ENCODE results near the gene MYO9B. TPM values are rescaled to one million over a fixed set of nuclear protein-coding genes. Genes with fewer than 3 reads are reported as not detected.
A peak's percentile ranks its signal among the peaks of the same experiment; 100 is the strongest.
"Not testable (repeated sequence)": the region's sequence is repeated elsewhere in the genome, so short reads cannot be mapped to it uniquely, and the experiment has no call there.

The MYO9B gene
- total and polyA plus RNA-seq, 4 donors: 27.9 to 124 (median 68.8) TPM

DNA sequence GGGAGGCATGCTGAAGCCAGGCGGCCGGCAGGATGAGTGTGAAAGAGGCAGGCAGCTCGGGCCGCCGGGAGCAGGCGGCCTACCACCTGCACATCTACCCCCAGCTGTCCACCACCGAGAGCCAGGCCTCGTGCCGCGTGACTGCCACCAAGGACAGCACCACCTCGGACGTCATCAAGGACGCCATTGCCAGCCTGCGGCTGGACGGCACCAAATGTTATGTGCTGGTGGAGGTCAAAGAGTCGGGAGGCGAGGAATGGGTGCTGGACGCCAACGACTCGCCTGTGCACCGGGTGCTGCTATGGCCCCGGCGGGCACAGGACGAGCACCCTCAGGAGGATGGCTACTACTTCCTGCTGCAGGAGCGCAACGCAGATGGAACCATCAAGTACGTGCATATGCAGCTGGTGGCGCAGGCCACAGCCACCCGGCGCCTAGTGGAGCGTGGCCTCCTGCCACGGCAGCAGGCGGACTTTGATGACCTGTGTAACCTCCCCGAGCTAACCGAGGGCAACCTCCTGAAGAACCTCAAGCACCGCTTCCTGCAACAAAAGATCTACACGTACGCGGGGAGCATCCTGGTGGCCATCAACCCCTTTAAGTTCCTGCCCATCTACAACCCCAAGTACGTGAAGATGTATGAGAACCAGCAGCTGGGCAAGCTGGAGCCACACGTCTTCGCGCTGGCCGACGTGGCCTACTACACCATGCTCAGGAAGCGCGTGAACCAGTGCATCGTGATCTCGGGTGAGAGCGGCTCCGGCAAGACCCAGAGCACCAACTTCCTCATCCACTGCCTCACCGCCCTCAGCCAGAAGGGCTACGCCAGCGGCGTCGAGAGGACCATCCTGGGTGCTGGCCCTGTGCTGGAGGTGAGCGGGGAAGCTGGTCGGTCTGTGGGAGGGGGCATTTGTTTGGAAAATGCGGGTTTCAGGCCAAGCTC lies 26.4 kb downstream of the MYO9B start:
- peaks cover 4% of the 10 kb centered on the region for H3K4me1 ChIP-seq (ENCODE audit: control insufficient read depth, insufficient read depth, low read length)
- H3K27ac ChIP-seq (ENCODE audit: low read depth, low read length): no peak overlapping the region
- H3K9me3 ChIP-seq (ENCODE audit: control insufficient read depth, insufficient read depth, low read length): no peaks in the 10 kb centered on the region
- no peak overlapping the region for H3K4me3 ChIP-seq (ENCODE audit: low read depth, low read length)
- peaks cover 56% of the 10 kb centered on the region for H3K36me3 ChIP-seq (ENCODE audit: control insufficient read depth, insufficient read depth, low read length)
- 97% methylated on average over 47 of the region's 59 CpGs for WGBS (ENCODE audit: insufficient coverage)
- no peak for DNase-seq (ENCODE audit: low read depth in 4 of 6, low spot score in 6 of 6)
- no peaks in the 10 kb centered on the region for H3K27me3 ChIP-seq (ENCODE audit: control insufficient read depth, insufficient read depth, low read length)

DNA sequence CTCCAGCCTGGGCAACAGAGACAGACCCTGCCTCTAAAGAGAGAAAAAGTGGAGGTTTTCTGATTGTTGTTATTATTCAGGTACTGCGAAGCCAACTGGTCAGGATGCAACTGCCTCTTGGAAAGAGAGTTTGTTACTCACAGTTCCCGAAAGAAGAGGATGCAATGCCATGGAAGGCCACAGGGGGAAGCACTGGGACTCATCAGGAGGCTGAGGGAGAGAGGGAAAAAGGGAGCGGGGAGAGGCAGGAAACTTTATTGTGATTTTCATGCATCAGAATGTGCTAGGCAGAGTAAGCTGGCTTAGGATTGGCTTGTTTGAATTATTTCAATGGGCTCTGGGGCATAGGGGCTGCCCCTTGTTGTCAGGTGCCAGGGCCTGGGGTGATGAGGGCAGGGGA lies 27.6 kb downstream of the MYO9B start:
- no peak overlapping the region for H3K4me3 ChIP-seq (ENCODE audit: low read depth, low read length)
- H3K27ac ChIP-seq (ENCODE audit: low read depth, low read length): no peak overlapping the region
- no peak for DNase-seq (ENCODE audit: low read depth in 4 of 6, low spot score in 6 of 6)
- peaks cover 66% of the 10 kb centered on the region for H3K36me3 ChIP-seq (ENCODE audit: control insufficient read depth, insufficient read depth, low read length)
- H3K4me1 ChIP-seq (ENCODE audit: control insufficient read depth, insufficient read depth, low read length): peaks cover 14% of the 10 kb centered on the region
- no peaks in the 10 kb centered on the region for H3K27me3 ChIP-seq (ENCODE audit: control insufficient read depth, insufficient read depth, low read length)
- no peaks in the 10 kb centered on the region for H3K9me3 ChIP-seq (ENCODE audit: control insufficient read depth, insufficient read depth, low read length)
- WGBS (ENCODE audit: insufficient coverage): 80% methylated on average over 3 of the region's 3 CpGs

DNA sequence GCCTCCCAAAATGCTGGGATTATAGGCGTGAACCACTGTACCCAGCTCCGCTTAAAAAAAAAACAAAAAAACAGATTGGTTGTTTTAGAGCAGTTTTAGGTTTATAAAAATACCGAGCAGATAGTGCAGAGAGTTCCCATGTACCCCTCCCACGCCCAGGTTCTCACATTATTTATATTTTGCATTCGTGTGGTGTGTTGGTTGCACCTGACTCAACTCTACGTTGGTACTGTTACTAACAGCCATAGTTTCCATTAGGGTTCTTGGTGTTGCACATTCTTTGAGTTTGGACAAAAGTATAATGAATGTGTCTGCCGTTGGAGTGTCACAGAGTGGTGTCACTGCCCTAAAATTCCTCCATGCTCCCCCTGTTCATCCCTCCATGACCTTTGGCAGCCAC lies 29.1 kb downstream of the MYO9B start:
- Histone ChIP-seq H3K4me1 (ENCODE audit: control insufficient read depth, insufficient read depth, low read length) (peaks cover 15% of the 10 kb centered on the region), H3K9me3 (ENCODE audit: control insufficient read depth, insufficient read depth, low read length) (no peaks in the 10 kb centered on the region), H3K36me3 (ENCODE audit: control insufficient read depth, insufficient read depth, low read length) (peaks cover 69% of the 10 kb centered on the region), H3K4me3 (ENCODE audit: low read depth, low read length) (no peak overlapping the region), H3K27ac (ENCODE audit: low read depth, low read length) (no peak overlapping the region), H3K27me3 (ENCODE audit: control insufficient read depth, insufficient read depth, low read length) (no peaks in the 10 kb centered on the region)
- DNase-seq (ENCODE audit: low read depth in 4 of 6, low spot score in 6 of 6): no peak
- 89% methylated on average over 3 of the region's 7 CpGs for WGBS (ENCODE audit: insufficient coverage)

DNA sequence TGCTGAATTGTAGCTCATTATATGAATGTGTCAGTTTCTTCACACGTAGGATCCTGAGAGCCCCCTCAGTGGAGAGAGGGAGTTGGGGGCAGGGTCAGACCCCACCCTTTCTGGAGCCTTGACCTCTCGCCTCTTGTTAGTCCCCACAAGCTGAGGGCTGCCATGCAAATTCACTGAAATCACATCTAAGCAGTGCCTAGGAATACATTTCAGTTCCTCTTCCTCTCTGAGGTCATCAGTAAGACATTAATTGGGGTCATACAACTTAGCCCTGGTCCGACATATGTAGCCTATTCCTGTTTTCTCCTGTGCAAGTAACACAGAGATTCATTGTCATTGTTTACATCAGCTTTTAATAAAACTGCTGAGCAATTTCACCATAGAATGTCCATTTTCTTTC lies 30.0 kb downstream of the MYO9B start:
- WGBS (ENCODE audit: insufficient coverage): 90% methylated on average over 2 of the region's 3 CpGs
- no peak for DNase-seq (ENCODE audit: low read depth in 4 of 6, low spot score in 6 of 6)
- H3K9me3 ChIP-seq (ENCODE audit: control insufficient read depth, insufficient read depth, low read length): no peaks in the 10 kb centered on the region
- H3K4me1 ChIP-seq (ENCODE audit: control insufficient read depth, insufficient read depth, low read length): peaks cover 15% of the 10 kb centered on the region
- no peak overlapping the region for H3K4me3 ChIP-seq (ENCODE audit: low read depth, low read length)
- peaks cover 78% of the 10 kb centered on the region for H3K36me3 ChIP-seq (ENCODE audit: control insufficient read depth, insufficient read depth, low read length)
- no peaks in the 10 kb centered on the region for H3K27me3 ChIP-seq (ENCODE audit: control insufficient read depth, insufficient read depth, low read length)
- no peak overlapping the region for H3K27ac ChIP-seq (ENCODE audit: low read depth, low read length)

DNA sequence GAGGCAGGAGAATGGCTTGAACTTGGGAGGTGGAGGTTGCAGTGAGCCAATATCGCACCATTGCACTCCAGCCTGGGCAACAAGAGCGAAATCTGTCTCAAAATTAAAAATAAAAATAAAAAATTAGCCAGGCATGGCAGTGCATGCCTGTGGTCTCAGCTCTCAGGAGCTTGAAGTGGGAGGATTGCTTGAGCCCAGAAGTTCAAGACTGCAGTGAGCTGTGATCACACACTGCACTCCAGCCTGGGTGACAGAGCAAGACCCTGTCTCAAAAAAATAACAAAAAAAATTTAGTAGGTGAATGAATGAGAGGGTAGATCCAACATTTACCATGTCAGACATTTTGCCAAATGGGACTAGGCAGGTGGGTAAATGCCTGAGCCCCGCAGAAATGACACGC lies 31.4 kb downstream of the MYO9B start:
- Histone ChIP-seq H3K4me1 (ENCODE audit: control insufficient read depth, insufficient read depth, low read length) (peaks cover 15% of the 10 kb centered on the region), H3K36me3 (ENCODE audit: control insufficient read depth, insufficient read depth, low read length) (peaks cover 72% of the 10 kb centered on the region)
- H3K4me3 ChIP-seq (ENCODE audit: low read depth, low read length); H3K9me3 ChIP-seq (ENCODE audit: control insufficient read depth, insufficient read depth, low read length); H3K27ac ChIP-seq (ENCODE audit: low read depth, low read length); H3K27me3 ChIP-seq (ENCODE audit: control insufficient read depth, insufficient read depth, low read length); DNase-seq (ENCODE audit: low read depth in 4 of 6, low spot score in 6 of 6): not testable (repeated sequence)
- 93% methylated on average over 2 of the region's 4 CpGs for WGBS (ENCODE audit: insufficient coverage)

DNA sequence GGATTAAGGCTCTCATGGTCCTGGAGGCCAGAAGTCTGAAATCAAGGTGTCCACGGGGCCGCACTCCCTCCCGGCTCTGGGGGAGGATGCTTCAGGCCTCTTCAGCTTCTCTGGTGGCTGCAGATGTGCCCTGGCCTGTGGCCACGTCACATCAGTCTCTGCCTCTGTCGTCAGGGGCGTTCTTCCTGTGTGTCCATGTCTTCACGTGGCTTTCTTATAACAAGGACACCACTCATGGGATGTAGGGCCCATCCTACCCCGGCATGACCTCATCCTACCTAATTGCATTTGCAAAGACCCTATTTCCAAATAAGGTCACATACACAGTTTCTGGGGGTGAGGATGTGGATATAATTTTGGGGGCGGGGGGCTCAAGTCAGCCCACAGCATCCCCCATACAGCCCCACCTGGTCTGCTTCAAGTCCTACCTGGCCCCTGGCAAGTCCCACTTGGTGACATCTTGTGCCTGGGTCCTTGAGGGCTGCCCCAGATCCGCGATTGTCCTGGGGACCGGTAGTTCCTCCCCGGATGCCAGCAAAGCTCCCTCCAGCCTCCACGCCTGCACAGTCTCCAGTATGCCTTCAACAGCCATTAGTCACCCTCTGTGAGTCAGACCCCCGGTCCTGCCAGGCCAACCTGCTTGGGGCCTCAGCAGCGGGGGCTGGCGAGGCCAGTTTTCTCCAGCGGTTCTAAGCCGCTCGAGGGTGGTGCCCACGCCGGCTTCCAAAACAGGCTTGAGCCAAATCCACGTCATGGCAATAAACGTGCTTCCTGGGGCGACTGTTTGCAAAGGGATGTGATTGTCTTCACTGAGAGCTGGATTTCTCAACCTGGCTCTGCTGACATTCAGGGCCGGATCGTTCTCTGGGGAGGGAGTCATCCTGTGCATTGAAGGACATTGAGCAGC lies 32.2 kb downstream of the MYO9B start:
- H3K27ac ChIP-seq (ENCODE audit: low read depth, low read length): peak overlapping the region; percentile 47
- H3K4me3 ChIP-seq (ENCODE audit: low read depth, low read length): no peak overlapping the region
- H3K4me1 ChIP-seq (ENCODE audit: control insufficient read depth, insufficient read depth, low read length): peaks cover 23% of the 10 kb centered on the region
- DNase-seq (ENCODE audit: low read depth in 4 of 6, low spot score in 6 of 6): peak in 1 of 6 donors; percentile 28
- WGBS (ENCODE audit: insufficient coverage): 43% methylated on average over 20 of the region's 27 CpGs
- H3K9me3 ChIP-seq (ENCODE audit: control insufficient read depth, insufficient read depth, low read length): no peaks in the 10 kb centered on the region
- H3K36me3 ChIP-seq (ENCODE audit: control insufficient read depth, insufficient read depth, low read length): peaks cover 72% of the 10 kb centered on the region
- no peaks in the 10 kb centered on the region for H3K27me3 ChIP-seq (ENCODE audit: control insufficient read depth, insufficient read depth, low read length)

DNA sequence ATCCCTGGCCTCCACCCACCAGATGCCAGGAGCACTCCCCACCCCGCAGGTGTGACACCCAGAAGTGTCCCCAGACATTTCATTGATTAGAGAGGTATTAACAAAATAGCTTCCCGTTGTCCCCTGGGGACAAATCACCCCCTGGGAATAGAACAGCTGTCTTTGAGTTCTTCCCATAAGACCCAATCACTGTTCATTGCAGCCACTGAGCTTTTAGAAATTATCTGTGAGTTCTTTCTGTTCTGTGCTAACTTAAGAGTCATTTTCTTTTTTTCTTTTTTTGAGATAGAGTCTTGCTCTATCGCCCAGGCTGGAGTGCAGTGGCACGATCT lies 32.8 kb downstream of the MYO9B start:
- Histone ChIP-seq H3K36me3 (ENCODE audit: control insufficient read depth, insufficient read depth, low read length) (peaks cover 71% of the 10 kb centered on the region), H3K4me1 (ENCODE audit: control insufficient read depth, insufficient read depth, low read length) (peaks cover 27% of the 10 kb centered on the region), H3K4me3 (ENCODE audit: low read depth, low read length) (no peak overlapping the region), H3K9me3 (ENCODE audit: control insufficient read depth, insufficient read depth, low read length) (no peaks in the 10 kb centered on the region), H3K27me3 (ENCODE audit: control insufficient read depth, insufficient read depth, low read length) (no peaks in the 10 kb centered on the region), H3K27ac (ENCODE audit: low read depth, low read length) (no peak overlapping the region)
- 92% methylated on average over 4 of the region's 4 CpGs for WGBS (ENCODE audit: insufficient coverage)
- DNase-seq (ENCODE audit: low read depth in 4 of 6, low spot score in 6 of 6): no peak

DNA sequence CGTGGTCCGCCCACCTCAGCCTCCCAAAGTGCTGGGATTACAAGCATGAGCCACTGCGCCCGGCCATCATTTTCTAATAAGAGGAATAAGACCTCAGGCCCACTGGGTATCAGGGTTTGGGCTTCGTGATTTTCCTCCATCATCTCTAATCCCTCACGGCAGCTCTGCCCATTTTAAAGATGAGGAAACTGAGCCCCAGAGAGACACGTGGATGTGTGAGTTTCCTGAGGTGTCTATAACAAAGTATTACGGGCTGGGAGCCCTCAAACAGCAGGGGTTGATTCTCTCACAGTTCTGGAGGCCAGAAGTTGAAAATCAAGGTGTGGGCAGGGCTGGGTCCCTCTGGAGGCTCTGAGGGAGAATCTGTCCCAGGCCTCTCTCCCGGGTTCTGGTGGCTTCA lies 33.7 kb downstream of the MYO9B start:
- H3K4me3 ChIP-seq (ENCODE audit: low read depth, low read length): no peak overlapping the region
- no peak overlapping the region for H3K27ac ChIP-seq (ENCODE audit: low read depth, low read length)
- H3K4me1 ChIP-seq (ENCODE audit: control insufficient read depth, insufficient read depth, low read length): peaks cover 30% of the 10 kb centered on the region
- 80% methylated on average over 3 of the region's 9 CpGs for WGBS (ENCODE audit: insufficient coverage)
- peaks cover 65% of the 10 kb centered on the region for H3K36me3 ChIP-seq (ENCODE audit: control insufficient read depth, insufficient read depth, low read length)
- no peaks in the 10 kb centered on the region for H3K9me3 ChIP-seq (ENCODE audit: control insufficient read depth, insufficient read depth, low read length)
- H3K27me3 ChIP-seq (ENCODE audit: control insufficient read depth, insufficient read depth, low read length): no peaks in the 10 kb centered on the region
- no peak for DNase-seq (ENCODE audit: low read depth in 4 of 6, low spot score in 6 of 6)

DNA sequence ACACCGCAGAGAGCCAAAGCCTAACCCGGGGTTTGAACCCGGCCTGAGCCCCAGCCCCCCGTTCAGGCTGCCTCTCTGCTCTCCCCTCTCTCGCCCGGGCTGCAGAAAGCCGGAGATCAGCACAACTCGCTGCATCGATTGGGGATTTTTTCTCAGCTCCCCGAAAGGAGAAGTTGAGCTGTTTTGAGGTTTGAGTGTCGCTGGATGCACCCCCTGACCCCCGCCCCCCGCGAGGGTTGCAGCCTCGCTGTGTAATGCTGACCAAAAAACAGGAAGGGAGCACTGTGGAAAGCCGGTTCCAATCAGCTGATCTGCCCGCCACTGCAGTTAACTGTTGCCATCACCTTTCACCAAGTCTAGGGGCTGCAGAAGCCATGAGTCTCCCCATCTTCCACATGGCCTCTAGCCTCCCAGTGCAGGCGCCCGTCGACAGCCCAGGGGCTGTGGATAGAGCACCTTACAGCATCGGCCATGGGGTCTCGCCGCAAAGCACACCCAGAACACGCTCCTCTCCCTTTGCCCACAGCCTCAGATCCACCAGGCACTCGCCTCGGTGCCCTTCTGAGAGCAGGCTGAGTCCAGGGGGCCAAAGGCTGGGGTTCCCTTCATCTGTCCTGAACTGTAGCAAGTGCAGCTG lies 34.5 kb downstream of the MYO9B start:
- Histone ChIP-seq H3K27me3 (ENCODE audit: control insufficient read depth, insufficient read depth, low read length) (no peaks in the 10 kb centered on the region), H3K27ac (ENCODE audit: low read depth, low read length) (peak overlapping the region; percentile 40), H3K9me3 (ENCODE audit: control insufficient read depth, insufficient read depth, low read length) (no peaks in the 10 kb centered on the region), H3K4me1 (ENCODE audit: control insufficient read depth, insufficient read depth, low read length) (peaks cover 30% of the 10 kb centered on the region), H3K36me3 (ENCODE audit: control insufficient read depth, insufficient read depth, low read length) (peaks cover 59% of the 10 kb centered on the region), H3K4me3 (ENCODE audit: low read depth, low read length) (no peak overlapping the region)
- no peak for DNase-seq (ENCODE audit: low read depth in 4 of 6, low spot score in 6 of 6)
- WGBS (ENCODE audit: insufficient coverage): 81% methylated on average over 26 of the region's 26 CpGs

Measured in spinal cord (tissue), 10 donors.